HG03108 (cell line): ENCODE results near the gene OR51S1.
"Not testable (repeated sequence)": the region's sequence is repeated elsewhere in the genome, so short reads cannot be mapped to it uniquely, and the experiment has no call there.

Experiments
- ATAC-seq: cut with Tn5 transposase; IDR thresholded peaks from one replicate; pipeline ENCODE4 v1.9.1; 2021; ENCODE audit warnings: moderate library complexity; ENCODE audit not compliant: unreplicated experiment

Gene OR51S1

DNA sequence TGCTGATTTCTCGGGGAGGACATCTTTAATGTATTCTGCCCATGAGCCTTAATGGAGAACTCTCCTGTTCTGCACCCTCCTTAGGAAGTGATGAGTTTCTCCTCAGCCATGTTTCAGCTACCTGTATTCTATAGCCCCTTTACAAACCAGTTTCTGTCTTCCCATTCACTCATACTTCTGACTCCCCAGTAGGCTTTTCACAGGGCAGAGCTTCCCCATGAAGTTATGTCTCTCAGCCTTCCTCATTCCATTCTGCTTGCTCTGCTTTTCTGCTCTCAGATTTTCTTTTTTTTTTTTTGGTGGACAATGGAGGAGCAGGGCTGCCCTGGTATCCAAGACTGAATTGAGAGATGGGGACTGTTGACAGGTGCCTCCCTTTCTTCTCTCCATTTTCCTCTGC, 40.5 kb downstream of the OR51S1 start:
- ATAC-seq, result no peak

DNA sequence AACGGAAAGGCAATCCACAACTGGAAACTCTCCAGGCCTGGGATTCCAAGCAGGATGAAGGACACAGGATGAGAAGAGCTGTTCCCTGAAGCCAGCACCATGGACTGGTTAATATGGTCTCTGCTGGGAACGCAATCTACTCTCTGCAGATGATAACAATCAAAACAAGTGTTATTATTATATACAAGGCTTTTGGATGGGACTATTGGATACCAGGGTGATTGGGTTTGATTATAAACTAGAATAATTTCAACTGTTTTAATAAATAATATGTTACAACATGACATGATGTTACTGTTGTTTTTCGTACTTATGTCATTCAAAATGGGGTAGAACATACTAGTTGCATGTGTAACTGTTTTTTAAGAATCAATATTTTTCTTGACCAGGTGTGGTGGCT, 44.7 kb downstream of the OR51S1 start, which contains the start of gene OR52R1:
Gene OR52R1 (minus strand): TSS at position 101 of the 400 bp plus-strand sequence. CDS start 0 bp downstream, at position 101.
- no peak for ATAC-seq

DNA sequence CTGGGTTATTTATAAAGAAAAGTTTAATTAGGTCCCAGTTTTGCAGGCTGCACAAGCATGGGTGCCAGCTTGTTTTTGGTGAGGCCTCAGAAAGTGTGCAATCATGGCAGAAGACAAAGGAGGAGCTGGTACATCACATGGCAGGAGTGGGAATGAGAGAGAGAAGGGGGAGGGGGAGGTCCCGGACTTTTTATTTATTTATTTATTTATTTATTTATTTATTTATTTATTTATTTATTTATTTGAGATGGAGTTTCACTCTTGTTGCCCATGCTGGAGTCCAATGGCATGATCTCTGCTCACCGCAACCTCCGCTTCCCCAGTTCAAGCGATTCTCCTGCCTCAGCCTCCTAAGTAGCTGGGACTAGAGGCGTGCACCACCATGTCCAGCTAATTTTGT, 47.7 kb downstream of the OR51S1 start:
- ATAC-seq, result not testable (repeated sequence)

DNA sequence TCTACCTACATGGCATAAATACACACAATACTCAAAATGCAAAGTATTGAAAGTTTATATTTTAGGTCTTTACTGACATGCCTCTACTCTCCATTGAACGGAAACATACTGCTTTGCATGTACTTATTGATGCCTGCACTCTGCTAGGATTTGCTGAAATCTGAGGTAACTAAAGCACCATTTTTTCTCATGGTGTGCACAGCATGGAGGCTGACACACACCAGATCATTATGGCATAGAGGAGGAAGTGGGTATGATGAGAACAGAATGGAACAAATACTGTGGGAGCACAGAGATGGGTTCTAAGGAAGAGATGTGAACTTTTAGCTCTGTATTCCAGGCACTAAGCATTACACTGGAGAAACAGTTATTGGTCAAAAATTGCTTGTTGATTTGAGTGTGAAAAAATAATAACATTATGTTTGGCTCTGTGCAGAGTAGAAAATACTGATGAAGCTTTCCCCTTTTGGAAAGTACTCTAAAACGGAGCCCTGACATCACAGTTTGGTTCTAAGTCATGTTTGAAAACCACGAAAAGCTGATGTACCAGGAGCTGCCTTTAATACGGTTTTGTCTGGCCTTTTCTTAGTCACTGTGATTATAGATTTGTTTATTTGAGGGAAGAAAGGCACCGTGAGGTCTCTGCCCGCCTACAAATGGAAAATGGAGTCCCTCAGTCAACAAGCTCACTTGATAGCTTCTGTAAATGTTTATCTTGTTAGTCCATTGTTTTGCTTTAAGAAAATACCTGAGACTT, 50.4 kb downstream of the OR51S1 start:
- no peak for ATAC-seq
